ENCODE measurements around the gene ZNF581.

Gene ZNF581

GRCh38 chr19:55597501-55597921 is 45.9 kb upstream of the ZNF581 start:
- Histone ChIP-seq H3K27me3 (ENCODE audit: insufficient read depth, low read length) (no peaks in the 10 kb centered on the region), H3K9ac (ENCODE audit: low read length) (no peak overlapping the region), H3K4me2 (ENCODE audit: low read length) (no peak overlapping the region)

GRCh38 chr19:55598034-55598433 is 45.4 kb upstream of the ZNF581 start:
- TF ChIP-seq CTCF (IDR thresholded peaks at IDR 0.05; ENCODE audit: low read length) (no peak), EZH2 (IDR thresholded peaks at IDR 0.05; ENCODE audit: borderline replicate concordance, low read length) (no peak)
- Histone ChIP-seq H3K27me3 (ENCODE audit: insufficient read depth, low read length) (no peaks in the 10 kb centered on the region), H2AFZ (ENCODE audit: low read length) (no peak overlapping the region), H3K4me3 (ENCODE audit: low read depth, low read length, poor library complexity, severe bottlenecking) (no peak overlapping the region), H3F3A (ENCODE audit: insufficient read depth, low read length) (no peaks in the 10 kb centered on the region), H4K20me1 (ENCODE audit: insufficient read depth, low read length) (no peaks in the 10 kb centered on the region), H3K27ac (ENCODE audit: low read depth, low read length, poor library complexity, severe bottlenecking) (no peak overlapping the region), H3K9me2 (ENCODE audit: low read depth, low read length) (no peaks in the 10 kb centered on the region), H3K9me3 (ENCODE audit: low read length) (no peaks in the 10 kb centered on the region), H3K9ac (ENCODE audit: low read length) (no peak overlapping the region), H3K4me1 (ENCODE audit: insufficient read depth, low read length, severe bottlenecking) (peaks cover 11% of the 10 kb centered on the region), H3K79me2 (ENCODE audit: insufficient read depth, low read length) (no peaks in the 10 kb centered on the region), H3K4me2 (ENCODE audit: low read length) (no peak overlapping the region), H3K36me3 (ENCODE audit: insufficient read depth, low read length) (peaks cover 20% of the 10 kb centered on the region)

More at GRCh38 chr19:55597501-55597921, 45.9 kb upstream of the ZNF581 start:
- no peaks in the 10 kb centered on the region for H4K20me1 ChIP-seq (ENCODE audit: insufficient read depth, low read length)
- peaks cover 11% of the 10 kb centered on the region for H3K4me1 ChIP-seq (ENCODE audit: insufficient read depth, low read length, severe bottlenecking)
- no peak overlapping the region for H2AFZ ChIP-seq (ENCODE audit: low read length)
- no peaks in the 10 kb centered on the region for H3K9me2 ChIP-seq (ENCODE audit: low read depth, low read length)
- TF ChIP-seq EZH2 (IDR thresholded peaks at IDR 0.05; ENCODE audit: borderline replicate concordance, low read length), result no peak
- TF ChIP-seq CTCF (IDR thresholded peaks at IDR 0.05; ENCODE audit: low read length), result no peak
- no peak overlapping the region for H3K27ac ChIP-seq (ENCODE audit: low read depth, low read length, poor library complexity, severe bottlenecking)
- H3K9me3 ChIP-seq (ENCODE audit: low read length), result no peaks in the 10 kb centered on the region
- no peaks in the 10 kb centered on the region for H3K79me2 ChIP-seq (ENCODE audit: insufficient read depth, low read length)
- H3K36me3 ChIP-seq (ENCODE audit: insufficient read depth, low read length), result peaks cover 20% of the 10 kb centered on the region
- H3F3A ChIP-seq (ENCODE audit: insufficient read depth, low read length), result no peaks in the 10 kb centered on the region
- H3K4me3 ChIP-seq (ENCODE audit: low read depth, low read length, poor library complexity, severe bottlenecking), result no peak overlapping the region

- H3K79me2 ChIP-seq (ENCODE audit: insufficient read depth, low read length), result no peaks in the 10 kb centered on the region
- peak overlapping the region; percentile 67 for H3K4me3 ChIP-seq (ENCODE audit: low read depth, low read length, poor library complexity, severe bottlenecking)
- H3K9me2 ChIP-seq (ENCODE audit: low read depth, low read length), result no peaks in the 10 kb centered on the region
- H3K27me3 ChIP-seq (ENCODE audit: insufficient read depth, low read length), result no peaks in the 10 kb centered on the region
- H2AFZ ChIP-seq (ENCODE audit: low read length), result no peak overlapping the region
- peaks cover 11% of the 10 kb centered on the region for H3K4me1 ChIP-seq (ENCODE audit: insufficient read depth, low read length, severe bottlenecking)
- H3K27ac ChIP-seq (ENCODE audit: low read depth, low read length, poor library complexity, severe bottlenecking), result peak overlapping the region; percentile 93
- H3K36me3 ChIP-seq (ENCODE audit: insufficient read depth, low read length), result peaks cover 20% of the 10 kb centered on the region
- H3K4me2 ChIP-seq (ENCODE audit: low read length), result peak overlapping the region; percentile 88
- H3F3A ChIP-seq (ENCODE audit: insufficient read depth, low read length), result no peaks in the 10 kb centered on the region
- H3K9me3 ChIP-seq (ENCODE audit: low read length), result no peaks in the 10 kb centered on the region
- H4K20me1 ChIP-seq (ENCODE audit: insufficient read depth, low read length), result no peaks in the 10 kb centered on the region
- H3K9ac ChIP-seq (ENCODE audit: low read length), result peak overlapping the region; percentile 83
- TF ChIP-seq EZH2 (IDR thresholded peaks at IDR 0.05; ENCODE audit: borderline replicate concordance, low read length) (no peak), CTCF (IDR thresholded peaks at IDR 0.05; ENCODE audit: low read length) (no peak)
These were observed 44.6 kb upstream of the ZNF581 start for GRCh38 chr19:55598719-55599467.
